ENCODE measurements around the gene UACA. TPM values are rescaled to one million over a fixed set of nuclear protein-coding genes. Genes with fewer than 3 reads are reported as not detected.
A peak's percentile ranks its signal among the peaks of the same experiment; 100 is the strongest.

UACA gene
- total and polyA plus RNA-seq, 4 donors, result 9.2 to 195 (median 37.9) TPM

GRCh38 chr15:70722266-70723121, 40.9 kb downstream of the UACA start:
- DNase-seq, result peak in 2 of 3 donors; percentile 69 to 87
- H3K4me1 ChIP-seq (ENCODE audit: control insufficient read depth in 5 of 5, insufficient read depth in 5 of 5, low read length in 5 of 5), result peaks cover 0 to 7% (median 3%) of the 10 kb centered on the region in 5 donors
- H3K4me3 ChIP-seq, result no peak overlapping the region
- ATAC-seq (ENCODE audit: insufficient read depth, low FRiP score), result no peak
- peak; percentile 43 for TF ChIP-seq CTCF (IDR thresholded peaks at IDR 0.05; ENCODE audit: control extremely low read depth, extremely low read depth)
- H3K27me3 ChIP-seq (ENCODE audit: control insufficient read depth in 3 of 3, insufficient read depth in 3 of 3, low read length in 2 of 3), result peaks cover 0 to 33% (median 3%) of the 10 kb centered on the region in 3 donors
- 69 to 83% methylated on average over 3 of the region's 3 CpGs for WGBS, 2 donors
- peaks cover 0 to 2% (median 0%) of the 10 kb centered on the region in 4 donors for H3K36me3 ChIP-seq (ENCODE audit: control insufficient read depth in 4 of 4, insufficient read depth in 4 of 4, low read length in 4 of 4)
- no peaks in the 10 kb centered on the region for H3K9me3 ChIP-seq (ENCODE audit: control insufficient read depth in 4 of 4, insufficient read depth in 3 of 4, low read length in 3 of 4)
- H3K27ac ChIP-seq (ENCODE audit: low read depth in 1 of 2, low read length in 1 of 2), result no peak overlapping the region
- no peak overlapping the region for H3K9ac ChIP-seq (ENCODE audit: insufficient read depth in 1 of 2, low read length in 2 of 2)

- H3K9ac ChIP-seq (ENCODE audit: insufficient read depth in 1 of 2, low read length in 2 of 2), result no peak overlapping the region
- TF ChIP-seq CTCF (IDR thresholded peaks at IDR 0.05; ENCODE audit: control extremely low read depth, extremely low read depth), result no peak
- peaks cover 0 to 2% (median 0%) of the 10 kb centered on the region in 4 donors for H3K36me3 ChIP-seq (ENCODE audit: control insufficient read depth in 4 of 4, insufficient read depth in 4 of 4, low read length in 4 of 4)
- H3K4me3 ChIP-seq, result no peak overlapping the region
- H3K9me3 ChIP-seq (ENCODE audit: control insufficient read depth in 4 of 4, insufficient read depth in 3 of 4, low read length in 3 of 4), result peaks cover 0 to 3% (median 0%) of the 10 kb centered on the region in 4 donors
- peak overlapping the region in 1 of 2 donors; percentile 47 for H3K27ac ChIP-seq (ENCODE audit: low read depth in 1 of 2, low read length in 1 of 2)
- H3K4me1 ChIP-seq (ENCODE audit: control insufficient read depth in 5 of 5, insufficient read depth in 5 of 5, low read length in 5 of 5), result peaks cover 0 to 17% (median 9%) of the 10 kb centered on the region in 5 donors
- 71 to 77% methylated on average over 3 of the region's 3 CpGs for whole genome bisulfite sequencing, 2 donors
- peaks cover 0 to 31% (median 3%) of the 10 kb centered on the region in 3 donors for H3K27me3 ChIP-seq (ENCODE audit: control insufficient read depth in 3 of 3, insufficient read depth in 3 of 3, low read length in 2 of 3)
- DNase-seq (no peak), ATAC-seq (ENCODE audit: insufficient read depth, low FRiP score) (no peak)
Observed at GRCh38 chr15:70720228-70721016, 42.9 kb downstream of the UACA start.

- H3K9ac ChIP-seq (ENCODE audit: insufficient read depth in 1 of 2, low read length in 2 of 2), result no peak overlapping the region
- no peak for TF ChIP-seq CTCF (IDR thresholded peaks at IDR 0.05; ENCODE audit: control extremely low read depth, extremely low read depth)
- H3K4me1 ChIP-seq (ENCODE audit: control insufficient read depth in 5 of 5, insufficient read depth in 5 of 5, low read length in 5 of 5), result peaks cover 0 to 37% (median 12%) of the 10 kb centered on the region in 5 donors
- no peak for ATAC-seq (ENCODE audit: insufficient read depth, low FRiP score)
- H3K4me3 ChIP-seq, result no peak overlapping the region
- peaks cover 0 to 2% (median 0%) of the 10 kb centered on the region in 4 donors for H3K36me3 ChIP-seq (ENCODE audit: control insufficient read depth in 4 of 4, insufficient read depth in 4 of 4, low read length in 4 of 4)
- H3K27ac ChIP-seq (ENCODE audit: low read depth in 1 of 2, low read length in 1 of 2), result no peak overlapping the region
- H3K9me3 ChIP-seq (ENCODE audit: control insufficient read depth in 4 of 4, insufficient read depth in 3 of 4, low read length in 3 of 4), result peaks cover 0 to 3% (median 0%) of the 10 kb centered on the region in 4 donors
- H3K27me3 ChIP-seq (ENCODE audit: control insufficient read depth in 3 of 3, insufficient read depth in 3 of 3, low read length in 2 of 3), result peaks cover 0 to 31% (median 3%) of the 10 kb centered on the region in 3 donors
- DNase-seq, result peak in 2 of 3 donors; percentile 27 to 40
Observed at GRCh38 chr15:70717237-70717793, 46.0 kb downstream of the UACA start.

Data from lung (tissue), 12 donors.